Left ventricle myocardium inferior (tissue), 1 donor: ENCODE measurements around the gene DCUN1D1. TPM values are rescaled to one million over a fixed set of nuclear protein-coding genes. Genes with fewer than 3 reads are reported as not detected.

Experiments used
- DNase-seq: peaks from one replicate; pipeline ENCODE4 v3.0.0-alpha.2; 2020
- H3K27ac ChIP-seq: fragments of 200-600 bp; replicated peaks from 2 replicates; pipeline ENCODE4 v1.8.0; 2021
- H3K27me3 ChIP-seq: fragments of 200-600 bp; 2 replicates; pipeline ENCODE4 v1.8.0; 2021; ENCODE audit warnings: low read depth
- H3K36me3 ChIP-seq: fragments of 200-600 bp; 2 replicates; pipeline ENCODE4 v1.8.0; 2021
- H3K4me1 ChIP-seq: fragments of 200-600 bp; 2 replicates; pipeline ENCODE4 v1.8.0; 2021
- H3K4me3 ChIP-seq: fragments of 200-600 bp; 2 replicates; pipeline ENCODE4 v1.8.0; 2021; ENCODE audit warnings: mild to moderate bottlenecking, moderate library complexity
- H3K9me3 ChIP-seq: fragments of 200-600 bp; replicated peaks from 2 replicates; pipeline ENCODE4 v1.8.0; 2021
- intact Hi-C: fragments of 100-400 bp; cut with micrococcal nuclease; formaldehyde crosslinking; loops from one replicate; pipeline ENCODE4 v1.11.0; 2022
- total RNA-seq: library from RNA; stranded (reverse); fragmentation: NEBNext Ultra II Directional; extraction: Animal tissue kit (Norgen Biotek cat#: 25700); gene quantifications from one replicate; pipeline ENCODE4 v1.2.1, GENCODE V29; 2021
- TF ChIP-seq, protein P1 (sequence below): fragments of 200-600 bp; IDR thresholded peaks from 2 replicates; pipeline ENCODE4 v1.8.0; 2021; ENCODE audit warnings: antibody characterized with exemption, mild to moderate bottlenecking, borderline replicate concordance
- donor health status: DM: no; HTN: yes; CAD: no; lungs with severe emphysema.

Gene DCUN1D1
- total RNA-seq, 1 donor from 2014 or later, result 31.7 TPM

DNA sequence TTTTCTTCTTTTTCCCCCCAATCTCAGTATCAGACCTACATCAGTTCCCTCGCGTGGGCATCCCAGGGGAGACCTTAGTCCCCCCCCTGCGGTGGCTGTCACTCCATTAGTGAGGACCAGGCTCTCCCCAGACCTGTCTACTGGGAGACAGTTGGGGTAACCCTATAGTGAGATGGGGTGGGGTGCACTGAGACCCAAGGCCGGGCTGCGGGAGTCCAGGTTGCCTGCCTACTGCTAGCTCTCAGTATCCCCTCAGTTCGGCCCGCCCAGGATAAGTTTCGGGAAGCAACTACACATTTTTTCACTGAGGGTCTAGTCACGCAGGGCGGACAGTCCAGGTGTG, 671 bp upstream of the DCUN1D1 start:
- intact Hi-C loops, result no loop called here
- no peaks in the 10 kb centered on the region for H3K27me3 ChIP-seq
- no peak for DNase-seq
- peak overlapping the region; percentile 88 for H3K27ac ChIP-seq
- H3K4me3 ChIP-seq, result peak overlapping the region; percentile 99
- no peaks in the 10 kb centered on the region for H3K9me3 ChIP-seq
- TF ChIP-seq, protein P1, sequence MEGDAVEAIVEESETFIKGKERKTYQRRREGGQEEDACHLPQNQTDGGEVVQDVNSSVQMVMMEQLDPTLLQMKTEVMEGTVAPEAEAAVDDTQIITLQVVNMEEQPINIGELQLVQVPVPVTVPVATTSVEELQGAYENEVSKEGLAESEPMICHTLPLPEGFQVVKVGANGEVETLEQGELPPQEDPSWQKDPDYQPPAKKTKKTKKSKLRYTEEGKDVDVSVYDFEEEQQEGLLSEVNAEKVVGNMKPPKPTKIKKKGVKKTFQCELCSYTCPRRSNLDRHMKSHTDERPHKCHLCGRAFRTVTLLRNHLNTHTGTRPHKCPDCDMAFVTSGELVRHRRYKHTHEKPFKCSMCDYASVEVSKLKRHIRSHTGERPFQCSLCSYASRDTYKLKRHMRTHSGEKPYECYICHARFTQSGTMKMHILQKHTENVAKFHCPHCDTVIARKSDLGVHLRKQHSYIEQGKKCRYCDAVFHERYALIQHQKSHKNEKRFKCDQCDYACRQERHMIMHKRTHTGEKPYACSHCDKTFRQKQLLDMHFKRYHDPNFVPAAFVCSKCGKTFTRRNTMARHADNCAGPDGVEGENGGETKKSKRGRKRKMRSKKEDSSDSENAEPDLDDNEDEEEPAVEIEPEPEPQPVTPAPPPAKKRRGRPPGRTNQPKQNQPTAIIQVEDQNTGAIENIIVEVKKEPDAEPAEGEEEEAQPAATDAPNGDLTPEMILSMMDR, result no peak
- no peaks in the 10 kb centered on the region for H3K36me3 ChIP-seq
- peaks cover 27% of the 10 kb centered on the region for H3K4me1 ChIP-seq

DNA sequence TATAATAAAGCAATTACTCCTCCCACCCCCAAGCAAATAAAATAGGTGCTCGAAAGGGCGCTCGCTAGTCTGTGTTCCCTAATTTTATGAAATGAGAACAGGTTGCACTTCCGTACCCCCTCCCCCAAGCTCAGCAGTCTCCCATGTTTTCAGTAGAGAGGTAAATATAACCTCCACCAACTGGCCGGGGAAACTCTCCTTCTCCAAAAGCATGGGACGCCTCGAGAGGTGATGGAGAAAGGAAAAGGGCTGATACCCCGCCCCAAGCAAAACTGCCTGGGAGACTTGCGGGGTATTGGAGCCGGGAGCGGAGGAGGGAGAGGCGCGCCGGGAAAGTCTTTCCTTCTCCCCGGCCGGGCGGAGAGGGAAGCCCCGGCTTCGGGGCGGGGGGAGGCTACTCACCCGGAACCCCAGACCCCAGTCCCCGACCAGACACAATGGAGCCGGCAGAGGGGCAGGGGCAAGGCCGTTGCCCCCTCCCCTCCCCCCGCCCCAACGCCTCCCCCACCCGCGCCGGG, 605 bp downstream of the DCUN1D1 start:
- intact Hi-C loops, result no loop called here
- Histone ChIP-seq H3K27me3 (no peaks in the 10 kb centered on the region), H3K9me3 (no peaks in the 10 kb centered on the region), H3K4me1 (peaks cover 27% of the 10 kb centered on the region), H3K36me3 (no peaks in the 10 kb centered on the region), H3K27ac (peak overlapping the region; percentile 88), H3K4me3 (peak overlapping the region; percentile 99)
- TF ChIP-seq, protein P1, result no peak
- no peak for DNase-seq

DNA sequence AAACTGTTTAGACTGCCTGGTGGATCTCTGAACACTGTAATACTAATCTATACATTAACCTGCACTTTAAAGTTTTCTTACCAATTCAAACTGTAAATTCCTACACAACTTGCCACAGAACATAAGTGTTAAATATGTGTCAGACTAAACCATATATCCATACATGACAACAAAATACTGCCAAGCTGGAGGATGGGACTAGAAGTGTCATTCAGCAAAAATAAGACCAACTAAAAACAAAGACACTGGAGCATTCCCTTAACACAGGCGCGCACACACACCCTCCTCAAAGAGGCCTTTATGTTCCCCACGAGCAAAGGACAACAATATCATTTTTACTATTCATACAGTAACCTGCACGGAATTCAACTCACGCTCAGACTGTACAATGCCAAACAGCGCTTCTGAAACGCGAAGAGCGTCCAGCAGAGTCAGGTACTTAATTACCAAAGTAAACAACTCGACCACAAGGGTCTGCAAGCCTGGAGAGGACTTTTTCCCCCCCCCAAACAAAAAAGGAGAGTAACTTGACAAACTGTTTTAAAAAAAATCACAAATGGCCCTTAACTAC, 1.1 kb downstream of the DCUN1D1 start:
- no peak for DNase-seq
- intact Hi-C loops, result no loop called here
- Histone ChIP-seq H3K27me3 (no peaks in the 10 kb centered on the region), H3K4me1 (peaks cover 27% of the 10 kb centered on the region), H3K36me3 (no peaks in the 10 kb centered on the region), H3K4me3 (peak overlapping the region; percentile 99), H3K27ac (peak overlapping the region; percentile 88), H3K9me3 (no peaks in the 10 kb centered on the region)
- TF ChIP-seq, protein P1, result no peak

DNA sequence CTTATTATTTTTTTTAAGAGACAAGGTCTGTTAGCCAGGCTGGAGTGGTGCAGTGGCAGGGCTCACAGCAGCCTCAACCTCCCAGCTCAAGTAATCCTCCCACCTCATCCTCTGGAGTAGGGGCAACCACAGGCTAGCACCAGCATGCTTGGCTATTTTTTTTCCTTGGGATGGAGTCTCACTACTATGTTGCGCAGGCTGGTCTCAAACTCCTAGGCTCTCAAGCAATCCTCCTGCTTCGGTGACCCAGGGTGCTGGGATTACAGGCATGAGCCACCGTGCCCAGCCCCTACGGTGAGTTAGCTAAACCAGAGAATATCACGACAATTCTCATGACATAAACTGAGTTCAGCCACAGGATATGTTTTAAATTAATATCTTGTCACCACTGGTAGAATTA, 2.0 kb downstream of the DCUN1D1 start:
- H3K36me3 ChIP-seq, result no peaks in the 10 kb centered on the region
- H3K4me1 ChIP-seq, result peaks cover 27% of the 10 kb centered on the region
- intact Hi-C loops, result no loop called here
- no peak for DNase-seq
- H3K27me3 ChIP-seq, result no peaks in the 10 kb centered on the region
- H3K27ac ChIP-seq, result no peak overlapping the region
- TF ChIP-seq, protein P1, result no peak
- no peaks in the 10 kb centered on the region for H3K9me3 ChIP-seq
- peak overlapping the region; percentile 99 for H3K4me3 ChIP-seq

DNA sequence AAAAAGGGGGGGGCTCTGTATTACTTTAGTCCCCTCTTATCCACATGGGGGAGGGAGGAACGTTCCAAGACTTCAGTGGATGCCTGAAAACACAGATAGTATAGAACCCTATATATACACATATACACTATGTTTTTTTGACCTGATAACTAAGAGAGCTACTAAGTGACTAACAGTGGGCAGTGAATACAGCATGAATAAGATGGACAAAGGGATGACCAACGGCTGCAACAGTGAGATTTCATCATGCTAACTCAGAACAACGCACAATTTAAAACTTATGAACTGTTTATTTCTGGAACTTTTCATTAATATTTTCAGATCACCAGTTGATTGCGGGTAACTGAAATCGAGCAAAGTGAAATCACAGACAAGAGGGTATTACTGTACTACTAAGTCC, 7.3 kb downstream of the DCUN1D1 start:
- Histone ChIP-seq H3K4me3 (no peak overlapping the region), H3K36me3 (no peaks in the 10 kb centered on the region), H3K27ac (no peak overlapping the region), H3K9me3 (no peaks in the 10 kb centered on the region), H3K4me1 (peaks cover 22% of the 10 kb centered on the region), H3K27me3 (no peaks in the 10 kb centered on the region)
- TF ChIP-seq, protein P1, result no peak
- intact Hi-C loops, result no loop called here
- no peak for DNase-seq
